ENCODE results near the gene MYL12B. TPM values are rescaled to one million over a fixed set of nuclear protein-coding genes. Genes with fewer than 3 reads are reported as not detected.

Gene MYL12B
- total RNA-seq, 1 donor from 2014 or later, result 298 TPM

GRCh38 chr18:3250237-3251107 lies 11.5 kb upstream of the MYL12B start:
- DNase-seq (ENCODE audit: low spot score), result no peak
- TF ChIP-seq CTCF (IDR thresholded peaks at IDR 0.05; ENCODE audit: unreplicated experiment), result no peak
- H3K4me3 Mint-ChIP-seq (ENCODE audit: unreplicated experiment), result peak overlapping the region; percentile 76
- H3K36me3 Mint-ChIP-seq (ENCODE audit: low read depth, unreplicated experiment), result peaks cover 29% of the 10 kb centered on the region
- H3K4me1 Mint-ChIP-seq (ENCODE audit: unreplicated experiment), result peaks cover 45% of the 10 kb centered on the region
- peak overlapping the region; percentile 55 for H3K27ac Mint-ChIP-seq (ENCODE audit: unreplicated experiment)
- no peaks in the 10 kb centered on the region for H3K9me3 Mint-ChIP-seq (ENCODE audit: unreplicated experiment)
- H3K27me3 Mint-ChIP-seq (ENCODE audit: unreplicated experiment), result peaks cover 15% of the 10 kb centered on the region

- no peak overlapping the region for H3K27ac Mint-ChIP-seq (ENCODE audit: unreplicated experiment)
- H3K4me3 Mint-ChIP-seq (ENCODE audit: unreplicated experiment), result no peak overlapping the region
- H3K9me3 Mint-ChIP-seq (ENCODE audit: unreplicated experiment), result no peaks in the 10 kb centered on the region
- peaks cover 10% of the 10 kb centered on the region for H3K27me3 Mint-ChIP-seq (ENCODE audit: unreplicated experiment)
- no peak for DNase-seq (ENCODE audit: low spot score)
- TF ChIP-seq CTCF (IDR thresholded peaks at IDR 0.05; ENCODE audit: unreplicated experiment), result no peak
- H3K36me3 Mint-ChIP-seq (ENCODE audit: low read depth, unreplicated experiment), result peaks cover 32% of the 10 kb centered on the region
- H3K4me1 Mint-ChIP-seq (ENCODE audit: unreplicated experiment), result peaks cover 44% of the 10 kb centered on the region
Observed at GRCh38 chr18:3251249-3251962, 10.5 kb upstream of the MYL12B start.

- Mint-ChIP-seq H3K27ac (ENCODE audit: unreplicated experiment) (no peak overlapping the region), H3K27me3 (ENCODE audit: unreplicated experiment) (peaks cover 5% of the 10 kb centered on the region), H3K9me3 (ENCODE audit: unreplicated experiment) (no peaks in the 10 kb centered on the region), H3K4me3 (ENCODE audit: unreplicated experiment) (peak overlapping the region; percentile 59), H3K36me3 (ENCODE audit: low read depth, unreplicated experiment) (peaks cover 36% of the 10 kb centered on the region), H3K4me1 (ENCODE audit: unreplicated experiment) (peaks cover 43% of the 10 kb centered on the region)
- no peak for DNase-seq (ENCODE audit: low spot score)
- no peak for TF ChIP-seq CTCF (IDR thresholded peaks at IDR 0.05; ENCODE audit: unreplicated experiment)
Observed at GRCh38 chr18:3251963-3252277, 10.0 kb upstream of the MYL12B start.

- no peak for DNase-seq (ENCODE audit: low spot score)
- Mint-ChIP-seq H3K27me3 (ENCODE audit: unreplicated experiment) (no peaks in the 10 kb centered on the region), H3K4me1 (ENCODE audit: unreplicated experiment) (peaks cover 49% of the 10 kb centered on the region), H3K27ac (ENCODE audit: unreplicated experiment) (no peak overlapping the region), H3K9me3 (ENCODE audit: unreplicated experiment) (no peaks in the 10 kb centered on the region), H3K4me3 (ENCODE audit: unreplicated experiment) (no peak overlapping the region), H3K36me3 (ENCODE audit: low read depth, unreplicated experiment) (peaks cover 44% of the 10 kb centered on the region)
- TF ChIP-seq CTCF (IDR thresholded peaks at IDR 0.05; ENCODE audit: unreplicated experiment), result no peak
Observed at GRCh38 chr18:3252843-3253242, 9.1 kb upstream of the MYL12B start.

GRCh38 chr18:3254725-3255124 lies 7.2 kb upstream of the MYL12B start:
- H3K4me1 Mint-ChIP-seq (ENCODE audit: unreplicated experiment), result peaks cover 50% of the 10 kb centered on the region
- H3K4me3 Mint-ChIP-seq (ENCODE audit: unreplicated experiment), result no peak overlapping the region
- peaks cover 2% of the 10 kb centered on the region for H3K27me3 Mint-ChIP-seq (ENCODE audit: unreplicated experiment)
- no peak for DNase-seq (ENCODE audit: low spot score)
- peaks cover 41% of the 10 kb centered on the region for H3K36me3 Mint-ChIP-seq (ENCODE audit: low read depth, unreplicated experiment)
- H3K27ac Mint-ChIP-seq (ENCODE audit: unreplicated experiment), result no peak overlapping the region
- H3K9me3 Mint-ChIP-seq (ENCODE audit: unreplicated experiment), result no peaks in the 10 kb centered on the region
- TF ChIP-seq CTCF (IDR thresholded peaks at IDR 0.05; ENCODE audit: unreplicated experiment), result no peak

Data from endothelial cell (in vitro differentiated cells).